ENCODE results near the gene USP32. TPM values are rescaled to one million over a fixed set of nuclear protein-coding genes. Genes with fewer than 3 reads are reported as not detected.

The USP32 gene
- total and polyA plus RNA-seq, 2 donors from 2014 or later = 14.6 to 53.1 TPM

GRCh38 chr17:60359415-60359814, 32.5 kb downstream of the USP32 start:
- Histone ChIP-seq H3K27ac (ENCODE audit: low read depth in 2 of 2, low read length in 2 of 2) (no peak overlapping the region), H3K4me3 (ENCODE audit: low read length in 3 of 3) (no peak overlapping the region), H3K27me3 (ENCODE audit: control insufficient read depth, insufficient read depth, low read length) (no peaks in the 10 kb centered on the region), H3K9ac (ENCODE audit: low read length in 3 of 3) (no peak overlapping the region), H3K36me3 (ENCODE audit: control insufficient read depth in 2 of 3, insufficient read depth in 3 of 3, low read length in 3 of 3) (no peaks in the 10 kb centered on the region), H3K9me3 (ENCODE audit: control insufficient read depth in 2 of 3, insufficient read depth in 1 of 3, low read length in 3 of 3) (peaks cover 0 to 5% (median 0%) of the 10 kb centered on the region in 3 donors), H3K4me1 (ENCODE audit: control insufficient read depth in 2 of 3, insufficient read depth in 2 of 3, low read depth in 1 of 3, low read length in 3 of 3) (no peaks in the 10 kb centered on the region)
- intact Hi-C loops (cut with DNase I) = no loop called here
- TF ChIP-seq CTCF (IDR thresholded peaks at IDR 0.05; ENCODE audit: borderline replicate concordance, extremely low read depth, insufficient read depth) = no peak
- no peak for DNase-seq
- FAIRE-seq = no peak

DNA sequence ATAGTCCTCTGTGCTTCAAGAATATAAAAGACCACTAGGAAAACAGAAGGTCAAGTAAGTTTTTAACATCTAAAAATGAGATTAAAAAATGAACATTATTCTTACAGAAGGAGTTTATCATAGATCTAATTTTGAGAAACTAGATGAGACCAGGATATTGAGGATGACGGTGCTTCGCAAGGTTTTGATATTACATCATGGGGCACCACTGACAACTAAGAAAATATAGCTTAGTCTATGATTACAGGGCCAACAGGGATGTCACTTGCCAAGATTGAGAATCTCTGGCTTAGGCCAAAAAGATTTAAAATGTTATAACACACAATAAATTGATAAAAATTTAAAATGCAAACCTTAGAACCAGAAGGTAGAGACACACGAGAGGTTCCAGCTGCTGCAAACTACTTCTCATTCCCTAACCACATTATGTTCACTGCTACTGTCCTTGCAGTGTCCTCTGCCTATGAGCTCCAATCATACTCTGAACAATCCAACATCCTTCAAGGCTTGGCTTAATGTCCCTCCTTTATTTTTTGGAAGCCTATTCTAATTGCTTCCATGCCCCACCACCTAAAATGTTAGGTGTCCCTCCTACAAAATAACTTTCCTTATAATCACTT, 33.2 kb downstream of the USP32 start:
- FAIRE-seq = no peak
- no peak for TF ChIP-seq CTCF (IDR thresholded peaks at IDR 0.05; ENCODE audit: borderline replicate concordance, extremely low read depth, insufficient read depth)
- no peak overlapping the region for H3K4me3 ChIP-seq (ENCODE audit: low read length in 3 of 3)
- no peak overlapping the region for H3K27ac ChIP-seq (ENCODE audit: low read depth in 2 of 2, low read length in 2 of 2)
- no peak for DNase-seq
- intact Hi-C loops (cut with DNase I) = no loop called here
- no peaks in the 10 kb centered on the region for H3K36me3 ChIP-seq (ENCODE audit: control insufficient read depth in 2 of 3, insufficient read depth in 3 of 3, low read length in 3 of 3)
- no peaks in the 10 kb centered on the region for H3K4me1 ChIP-seq (ENCODE audit: control insufficient read depth in 2 of 3, insufficient read depth in 2 of 3, low read depth in 1 of 3, low read length in 3 of 3)
- no peak overlapping the region for H3K9ac ChIP-seq (ENCODE audit: low read length in 3 of 3)
- H3K9me3 ChIP-seq (ENCODE audit: control insufficient read depth in 2 of 3, insufficient read depth in 1 of 3, low read length in 3 of 3) = peaks cover 0 to 5% (median 0%) of the 10 kb centered on the region in 3 donors
- H3K27me3 ChIP-seq (ENCODE audit: control insufficient read depth, insufficient read depth, low read length) = no peaks in the 10 kb centered on the region

GRCh38 chr17:60356940-60357339, 35.0 kb downstream of the USP32 start:
- Histone ChIP-seq H3K27ac (ENCODE audit: low read depth in 2 of 2, low read length in 2 of 2) (no peak overlapping the region), H3K9ac (ENCODE audit: low read length in 3 of 3) (no peak overlapping the region), H3K36me3 (ENCODE audit: control insufficient read depth in 2 of 3, insufficient read depth in 3 of 3, low read length in 3 of 3) (no peaks in the 10 kb centered on the region), H3K9me3 (ENCODE audit: control insufficient read depth in 2 of 3, insufficient read depth in 1 of 3, low read length in 3 of 3) (peaks cover 0 to 5% (median 0%) of the 10 kb centered on the region in 3 donors), H3K27me3 (ENCODE audit: control insufficient read depth, insufficient read depth, low read length) (no peaks in the 10 kb centered on the region), H3K4me3 (ENCODE audit: low read length in 3 of 3) (no peak overlapping the region), H3K4me1 (ENCODE audit: control insufficient read depth in 2 of 3, insufficient read depth in 2 of 3, low read depth in 1 of 3, low read length in 3 of 3) (no peaks in the 10 kb centered on the region)
- intact Hi-C loops (cut with DNase I) = no loop called here
- FAIRE-seq (no peak), DNase-seq (no peak)
- no peak for TF ChIP-seq CTCF (IDR thresholded peaks at IDR 0.05; ENCODE audit: borderline replicate concordance, extremely low read depth, insufficient read depth)
